CD4-positive, alpha-beta T cell treated with Interleukin-4 for 4 hours (primary cell): Measurements from ENCODE around the gene PUM2.
"Not testable (repeated sequence)": the region's sequence is repeated elsewhere in the genome, so short reads cannot be mapped to it uniquely, and the experiment has no call there.

Experiments used
- DNase-seq: peaks from one replicate; pipeline ENCODE4 v3.0.0-alpha.2; 2020

Gene PUM2

DNA sequence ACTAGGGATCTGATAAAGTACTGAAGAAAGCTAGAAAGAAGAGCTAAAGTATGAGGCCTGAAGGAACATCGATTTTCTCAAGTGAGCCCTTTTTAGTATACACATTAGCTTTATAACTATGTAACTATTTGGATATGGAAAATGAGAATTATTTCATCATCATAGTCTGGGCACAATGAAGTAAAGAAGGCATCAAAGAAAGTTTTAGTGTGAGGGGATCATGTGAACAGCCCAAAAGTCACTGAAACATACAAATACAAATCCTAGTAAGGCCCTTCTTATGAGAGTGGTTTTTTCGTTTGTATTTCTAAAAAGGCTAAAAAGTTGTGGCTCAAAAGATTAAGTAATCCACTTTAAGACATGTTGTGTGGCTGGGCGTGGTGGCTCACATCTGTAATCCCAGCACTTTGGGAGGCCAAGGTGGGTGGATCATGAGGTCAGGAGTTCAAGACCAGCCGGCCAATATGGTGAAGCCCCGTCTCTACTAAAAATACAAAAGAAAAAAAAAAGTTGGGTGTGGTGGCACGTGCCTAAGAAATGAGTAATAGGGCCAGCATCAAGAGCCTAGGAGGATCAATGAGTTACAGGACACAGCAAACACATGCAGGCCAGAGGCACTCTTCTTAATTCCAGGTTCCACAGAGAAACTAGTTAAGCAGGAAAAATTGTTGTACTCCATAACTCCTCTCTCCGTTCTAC lies 61.9 kb downstream of the PUM2 start:
- no peak for DNase-seq

DNA sequence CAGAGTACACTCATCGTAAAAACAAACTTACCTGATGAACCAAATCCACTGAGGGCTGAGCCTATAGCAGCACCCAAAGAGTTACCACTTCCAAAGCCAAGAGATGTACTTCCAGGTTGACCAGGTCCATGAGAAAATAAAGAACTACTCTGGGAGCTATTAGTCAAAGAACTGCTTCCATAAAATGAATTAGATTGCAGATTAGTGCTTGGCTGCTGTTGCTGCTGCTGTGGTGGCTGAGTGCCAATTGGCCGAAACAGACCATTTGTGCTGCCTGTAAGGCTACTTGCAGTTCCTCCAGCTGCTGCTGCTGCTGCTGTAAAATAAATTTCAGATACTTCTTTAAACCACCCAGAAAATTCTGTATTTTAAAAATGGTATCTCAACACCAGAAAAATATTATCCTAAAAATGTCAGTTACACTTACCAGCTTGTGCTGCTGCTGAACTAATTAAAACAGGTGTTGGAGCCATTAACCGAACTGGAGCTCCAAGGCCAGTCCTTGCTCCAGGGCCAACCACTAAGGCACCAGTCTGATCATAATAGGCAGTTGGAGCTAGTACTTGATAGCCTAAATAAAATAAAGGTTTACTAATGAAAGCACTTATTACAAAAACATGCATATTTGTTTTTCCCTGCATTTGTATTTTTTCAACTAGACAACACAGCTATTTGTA lies 67.6 kb downstream of the PUM2 start:
- no peak for DNase-seq

DNA sequence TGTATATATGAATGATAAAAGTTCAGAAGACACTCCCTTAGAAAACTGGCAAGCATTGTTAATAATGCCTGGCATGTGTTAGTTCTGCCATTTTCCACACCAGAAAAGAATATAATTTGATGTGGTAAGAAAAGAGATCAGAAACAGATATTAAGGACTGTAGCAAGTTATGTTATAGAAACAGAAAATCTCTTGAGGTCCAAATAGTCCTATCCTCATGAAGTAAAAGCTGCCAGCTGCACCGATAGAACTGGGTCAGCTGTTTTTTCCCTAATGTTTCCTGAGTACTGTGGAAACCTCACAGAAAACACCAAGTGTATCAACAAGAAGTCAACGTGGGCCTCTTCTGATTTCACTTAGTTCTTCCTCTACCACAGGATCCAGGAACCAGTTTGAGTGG lies 68.8 kb downstream of the PUM2 start:
- DNase-seq = no peak

DNA sequence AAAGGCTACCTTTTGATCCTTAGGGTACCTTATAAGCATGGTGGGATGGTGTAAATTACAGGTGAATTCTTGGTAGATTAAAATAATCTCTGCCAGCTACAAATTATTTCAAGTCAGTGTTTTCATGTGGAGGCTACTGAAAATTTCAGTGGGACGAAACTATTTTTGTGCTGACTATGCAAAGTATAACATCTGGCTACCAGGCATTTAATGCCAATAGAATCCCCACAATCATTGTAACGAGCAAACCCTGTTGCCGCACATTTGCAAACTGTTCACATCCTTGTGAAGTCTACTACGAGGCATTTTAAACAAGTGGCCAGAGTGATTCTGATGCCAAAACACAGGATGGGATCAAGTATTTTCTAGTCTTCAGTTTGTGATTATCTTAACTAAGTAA lies 77.6 kb downstream of the PUM2 start:
- no peak for DNase-seq

DNA sequence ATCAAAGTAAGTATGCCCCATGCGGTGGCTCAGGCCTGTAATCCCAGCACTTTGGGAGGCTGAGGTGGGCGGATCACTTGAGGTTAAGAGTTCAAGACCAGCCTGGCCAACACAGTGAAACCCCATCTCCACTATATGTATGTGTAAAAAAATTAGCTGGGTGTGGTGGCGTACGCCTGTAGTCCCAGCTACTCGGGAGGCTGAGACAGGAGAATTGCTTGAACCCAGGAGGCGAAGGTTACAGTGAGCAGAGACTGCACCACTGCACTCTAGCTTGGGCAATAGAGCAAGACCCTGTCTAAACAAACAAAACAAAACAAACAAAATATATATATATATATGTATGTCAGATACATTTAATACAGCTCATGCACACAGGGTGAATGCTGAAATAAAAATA lies 82.3 kb downstream of the PUM2 start:
- not testable (repeated sequence) for DNase-seq

DNA sequence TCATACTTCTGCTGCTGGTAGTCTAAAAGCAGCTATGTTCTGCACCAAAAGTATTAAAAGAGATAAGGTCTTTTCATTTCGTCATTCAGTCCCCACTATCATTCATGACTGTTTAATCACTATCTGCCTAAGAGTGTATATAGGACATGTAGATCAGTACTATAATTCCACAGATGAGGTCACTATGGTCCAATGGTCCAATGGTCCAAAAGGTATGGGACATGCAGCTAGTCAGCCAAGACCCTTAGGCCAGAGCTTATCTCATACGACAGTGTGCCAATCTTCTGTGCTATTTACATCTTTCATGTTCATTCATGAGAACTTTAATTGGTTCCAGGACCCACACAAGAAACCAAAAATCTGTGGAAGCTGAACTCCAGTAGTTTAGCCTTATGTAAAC lies 83.1 kb downstream of the PUM2 start:
- DNase-seq = no peak

DNA sequence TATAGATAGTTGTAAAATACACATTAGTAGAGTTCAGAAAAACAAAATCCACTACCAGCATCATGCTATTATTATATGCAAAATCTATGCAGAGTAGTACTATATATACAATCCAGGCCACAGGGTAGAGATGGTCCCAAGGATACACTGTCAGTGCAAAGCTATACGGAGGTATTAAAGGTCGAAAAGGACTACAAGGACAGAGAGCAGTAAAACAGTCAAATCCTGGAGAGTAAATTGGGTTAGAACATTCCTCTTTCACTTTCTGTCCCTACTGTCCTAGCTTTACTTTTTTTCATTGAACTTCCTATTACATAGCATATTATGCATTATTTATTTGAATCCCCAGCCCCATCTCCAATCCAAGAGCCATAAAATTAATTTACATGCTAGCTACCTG lies 86.0 kb downstream of the PUM2 start:
- no peak for DNase-seq

DNA sequence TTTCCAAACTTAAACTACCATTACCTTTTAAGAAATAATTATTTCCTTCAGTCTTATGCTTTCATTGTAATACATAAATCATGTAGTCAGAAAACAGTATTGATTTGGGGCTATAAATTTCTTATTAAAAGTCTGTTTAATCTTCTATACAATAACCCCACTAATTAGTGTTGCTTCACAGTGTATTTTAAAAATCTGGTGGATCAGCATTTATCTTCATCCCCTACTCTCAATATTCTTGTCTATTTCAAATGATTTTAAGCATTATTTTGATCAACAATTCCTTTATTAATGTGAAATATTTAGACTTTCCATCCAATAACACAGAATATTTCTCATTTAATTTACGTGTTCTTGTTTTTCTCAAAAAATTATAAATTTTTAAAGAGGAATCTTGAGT lies 93.2 kb downstream of the PUM2 start:
- DNase-seq = no peak

DNA sequence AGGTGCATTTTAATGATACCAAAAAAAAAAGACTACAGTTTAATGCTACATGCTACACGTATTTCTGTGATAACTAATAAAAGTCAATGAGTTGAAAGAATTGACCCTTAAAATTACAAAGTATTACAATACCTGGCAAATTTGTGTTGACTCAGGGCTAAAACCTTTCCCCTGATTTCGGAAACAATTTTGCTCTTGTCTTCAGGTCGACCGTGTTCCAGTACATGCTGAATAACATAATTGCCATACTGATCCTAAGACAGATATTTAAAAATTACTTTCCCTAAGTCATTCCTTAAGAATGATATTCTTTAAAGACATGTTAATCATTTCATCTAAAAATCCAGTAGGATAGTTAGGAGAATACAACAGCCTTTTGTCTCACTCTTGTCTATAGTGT lies 95.9 kb downstream of the PUM2 start:
- DNase-seq = no peak

DNA sequence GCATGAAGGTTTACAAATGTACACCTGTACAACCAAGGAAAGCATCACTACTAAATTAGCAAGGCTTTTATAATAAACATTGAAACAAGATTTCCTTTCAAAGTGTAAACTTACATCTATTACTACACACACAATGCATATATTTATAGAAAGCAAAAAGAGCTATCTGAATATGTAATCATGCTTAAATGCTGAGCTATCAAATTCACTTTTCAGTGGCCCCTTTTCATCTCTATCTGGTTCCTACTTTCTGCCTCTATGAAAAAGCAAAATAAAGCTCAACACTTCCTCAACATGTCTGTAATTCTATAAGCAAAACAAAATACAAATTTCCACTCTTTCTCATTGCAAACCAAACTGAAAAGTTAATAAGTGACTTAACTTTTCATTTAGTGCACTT lies 100.2 kb downstream of the PUM2 start:
- DNase-seq = no peak

DNA sequence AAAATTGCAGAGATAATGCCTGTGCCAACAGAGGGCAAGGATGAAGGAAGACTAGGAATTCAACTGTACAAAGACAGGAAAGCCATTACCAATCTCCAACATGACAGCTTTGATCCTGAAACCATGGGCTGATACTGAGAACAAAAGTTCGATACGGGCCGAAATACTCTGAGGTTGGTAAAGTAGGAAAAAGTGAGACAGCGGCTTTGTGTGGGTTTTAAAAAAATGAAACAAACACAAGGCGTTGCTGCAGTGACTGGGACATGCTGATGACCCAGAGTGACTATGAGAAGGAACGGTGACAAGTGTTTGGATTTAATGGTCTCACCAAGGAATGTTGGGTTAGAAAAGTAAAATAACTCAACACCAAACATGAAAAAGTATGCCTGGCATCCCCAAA lies 101.5 kb downstream of the PUM2 start:
- no peak for DNase-seq

DNA sequence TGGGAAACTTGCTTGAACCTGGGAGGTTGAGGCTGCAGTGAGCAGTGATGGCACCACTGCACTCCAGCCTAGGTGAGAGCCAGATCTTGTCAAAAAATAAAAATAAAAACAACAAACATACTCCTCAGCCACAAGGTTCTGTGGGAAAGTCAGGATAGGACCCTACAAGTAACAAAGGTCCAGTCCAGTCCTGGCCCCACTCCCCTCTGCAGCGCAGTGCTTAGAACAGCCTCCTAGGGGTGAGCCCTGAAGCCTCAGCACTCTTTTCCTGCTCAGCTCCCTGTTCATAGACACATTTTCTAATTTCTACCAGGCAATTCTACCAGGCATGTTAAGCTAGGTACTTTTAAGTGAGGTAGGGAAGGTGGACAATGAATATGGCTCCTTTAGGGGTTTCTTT lies 103.6 kb downstream of the PUM2 start:
- no peak for DNase-seq

DNA sequence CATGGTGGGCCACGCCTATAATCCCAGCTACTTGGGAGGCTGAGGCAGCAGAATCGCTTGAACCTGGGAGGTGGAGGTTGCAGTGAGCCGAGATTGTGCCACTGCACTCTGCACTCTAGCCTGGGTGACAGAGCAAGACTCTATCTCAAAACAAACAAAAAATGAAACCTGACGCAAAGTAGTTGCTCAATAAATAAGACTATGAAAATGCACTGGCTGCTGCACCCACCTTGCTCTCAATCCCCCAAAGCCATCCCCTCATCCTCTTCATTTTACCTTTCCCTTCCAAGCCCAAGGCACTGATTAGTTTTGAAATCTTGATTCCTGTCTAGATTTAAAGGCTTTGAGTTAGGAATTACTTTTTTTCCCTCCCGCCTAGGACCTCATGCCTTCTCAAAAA lies 107.0 kb downstream of the PUM2 start:
- DNase-seq = not testable (repeated sequence)

DNA sequence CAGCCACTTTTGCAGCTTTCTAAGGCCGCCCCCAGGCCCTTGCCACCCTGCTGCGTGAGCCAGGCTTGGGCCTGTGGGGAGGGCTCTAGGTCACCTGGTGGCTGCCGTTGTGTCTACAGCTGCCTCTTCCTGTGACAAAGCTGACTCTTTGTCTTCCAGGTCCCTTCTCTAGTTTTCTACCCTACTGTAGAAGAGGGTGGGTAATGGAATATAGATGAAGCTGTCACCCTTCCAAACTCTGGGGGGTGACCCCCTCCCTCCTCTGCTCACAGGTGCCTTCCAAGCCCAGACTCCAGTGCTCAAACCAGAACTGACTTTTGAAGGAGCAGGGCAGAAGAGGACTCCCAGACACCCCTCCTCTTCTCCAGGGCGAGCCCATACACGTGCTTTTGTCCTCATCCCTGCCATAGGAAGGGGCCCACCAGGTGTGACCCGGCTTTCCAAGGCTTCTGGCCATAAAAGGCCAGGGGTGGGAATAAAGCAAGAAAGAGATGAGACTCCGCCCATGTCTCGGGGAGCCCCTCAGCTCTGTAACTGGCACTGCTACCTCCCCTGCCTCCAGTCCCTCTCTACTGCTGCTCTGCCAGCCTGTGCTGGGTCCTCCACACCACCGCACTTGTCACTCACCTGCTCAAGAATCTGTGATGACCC lies 107.8 kb downstream of the PUM2 start:
- no peak for DNase-seq

DNA sequence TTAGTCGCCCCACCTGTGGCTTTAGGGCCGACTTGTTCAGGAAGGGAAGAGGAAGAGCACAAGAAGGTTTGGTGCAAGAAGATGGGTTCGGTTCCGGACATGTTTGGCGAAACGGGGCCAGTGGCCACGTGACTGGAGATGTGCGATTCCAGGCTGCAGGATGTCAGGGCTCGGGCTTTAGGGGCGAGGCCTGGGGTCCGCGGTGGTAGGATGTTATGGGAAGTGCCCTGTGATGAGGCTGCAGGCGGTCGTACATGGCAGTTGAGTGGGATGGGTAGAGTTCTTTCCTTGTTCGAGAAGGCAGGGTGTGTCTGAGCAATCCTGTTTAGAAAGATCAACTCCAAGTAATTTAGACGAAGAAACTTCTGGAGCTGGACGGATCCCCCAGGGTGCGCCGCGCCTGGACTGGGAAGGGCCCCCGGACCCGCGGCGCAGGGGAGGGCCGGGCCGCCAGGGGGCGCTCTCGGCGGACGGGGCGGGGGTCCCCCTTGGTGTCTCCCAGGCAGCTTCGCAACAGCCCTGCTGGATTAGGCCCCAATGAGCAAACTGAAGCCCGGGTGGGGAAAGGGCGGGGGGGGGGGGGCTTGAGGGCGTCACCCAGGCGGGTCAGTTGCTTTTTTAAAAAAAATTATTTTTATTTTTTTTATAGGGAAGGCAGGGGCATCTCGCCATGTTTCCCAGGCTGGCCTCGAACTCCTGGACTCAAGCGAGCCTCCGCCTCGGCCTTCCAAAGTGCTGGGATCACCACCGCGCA lies 108.5 kb downstream of the PUM2 start:
- no peak for DNase-seq

DNA sequence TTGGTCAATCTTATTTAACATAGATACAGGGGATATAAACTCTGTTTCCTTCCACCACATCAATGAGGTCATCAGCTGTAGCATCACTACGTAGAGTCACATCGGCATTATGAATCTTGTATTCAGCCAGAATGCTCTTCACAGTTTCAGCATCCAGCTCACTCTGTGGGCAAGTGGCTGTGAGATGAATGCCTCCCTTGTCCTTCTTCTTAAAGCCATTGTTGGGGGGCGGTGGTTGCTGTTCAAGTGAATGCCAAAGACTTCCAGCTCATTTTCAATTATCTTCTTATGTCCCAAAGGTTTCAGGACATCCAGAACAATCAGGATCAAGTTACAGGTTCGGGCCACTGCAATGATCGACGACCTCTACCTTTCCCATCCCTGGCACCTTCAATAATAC lies 110.4 kb downstream of the PUM2 start:
- not testable (repeated sequence) for DNase-seq

DNA sequence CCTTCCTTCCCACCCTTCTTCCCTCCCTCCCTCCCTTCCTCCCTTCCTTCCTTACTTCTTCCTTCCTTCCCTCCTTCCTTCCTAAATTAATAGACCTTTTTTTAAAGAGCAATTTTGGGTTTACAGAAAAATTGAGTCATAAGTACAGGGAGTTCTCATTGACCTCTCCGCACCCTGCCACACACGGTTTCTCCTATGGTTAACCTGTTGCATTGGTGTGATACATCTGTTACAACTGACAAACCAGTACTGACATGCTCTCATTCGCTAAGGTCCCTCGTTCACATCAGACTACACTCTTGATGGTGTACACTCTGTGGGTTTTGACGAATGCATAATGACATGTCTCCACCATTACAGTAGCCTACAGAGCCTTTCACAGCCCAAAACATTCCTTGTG lies 114.1 kb downstream of the PUM2 start:
- no peak for DNase-seq

DNA sequence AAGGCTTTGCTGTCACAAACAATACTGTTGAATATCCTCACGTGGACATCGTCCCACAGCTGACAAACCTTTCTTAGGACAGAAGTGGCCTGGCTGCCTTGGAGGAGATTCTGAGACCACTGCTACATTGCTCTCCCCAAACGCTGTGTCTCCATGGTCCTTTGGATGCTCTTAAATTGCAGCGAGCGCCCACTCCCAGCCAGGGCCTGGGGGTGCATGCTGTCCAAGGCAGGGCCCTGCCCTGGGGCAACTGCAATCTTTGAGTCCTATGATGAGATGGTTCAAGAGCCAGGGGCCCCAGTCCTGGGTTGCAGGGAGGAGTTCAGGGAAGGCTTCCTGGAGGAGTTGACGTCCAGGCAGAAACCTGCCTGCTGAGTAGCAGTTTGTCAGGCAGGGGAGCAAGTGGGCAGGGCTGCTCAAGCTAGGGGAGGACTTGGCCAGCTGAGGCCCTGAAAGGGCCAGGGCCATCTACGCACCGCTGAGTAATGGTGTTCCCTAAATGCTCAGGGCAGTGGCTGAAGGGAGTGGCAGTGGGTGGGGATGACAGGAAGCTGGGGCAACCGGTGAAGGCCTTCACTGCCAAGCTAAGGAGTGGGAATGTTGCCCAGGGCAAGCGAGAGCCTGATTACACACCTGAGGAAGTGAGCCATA lies 114.9 kb downstream of the PUM2 start:
- no peak for DNase-seq

DNA sequence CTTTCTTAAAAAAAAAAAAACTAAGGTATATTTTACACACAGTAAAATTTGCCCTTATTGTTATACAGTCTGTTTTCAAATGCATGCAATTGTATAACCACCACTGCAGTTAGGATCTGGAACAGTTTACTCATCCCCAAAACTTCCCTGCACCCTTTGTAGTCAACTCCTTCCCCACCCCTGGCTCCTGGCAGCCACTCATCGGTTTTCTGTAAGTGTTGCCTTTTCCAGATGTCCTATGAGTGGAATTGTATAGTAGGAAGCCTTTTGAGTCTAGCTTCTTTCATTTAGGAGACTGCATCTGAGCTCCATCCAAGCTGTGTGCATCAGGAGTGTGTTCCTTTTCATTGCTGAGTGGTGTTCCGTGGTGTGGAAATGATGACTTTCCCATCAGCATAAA lies 116.0 kb downstream of the PUM2 start:
- not testable (repeated sequence) for DNase-seq

DNA sequence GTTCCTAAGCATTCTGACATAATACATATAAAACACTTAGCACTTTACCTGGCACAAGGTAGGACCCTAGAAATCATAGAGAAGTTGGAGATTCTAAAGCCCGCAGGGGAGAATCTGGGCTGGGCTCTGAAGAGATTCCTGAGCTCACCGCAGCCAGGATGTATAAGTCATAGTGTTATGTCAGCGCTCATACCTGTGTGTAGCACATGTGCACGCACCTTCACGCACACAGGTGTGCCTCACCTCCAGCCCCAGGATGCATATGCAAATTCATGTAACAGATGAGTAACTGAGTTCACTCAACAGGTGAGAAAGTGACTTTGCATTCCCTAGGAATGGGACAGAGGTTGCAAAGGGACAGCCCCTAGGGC lies 117.8 kb downstream of the PUM2 start:
- no peak for DNase-seq

DNA sequence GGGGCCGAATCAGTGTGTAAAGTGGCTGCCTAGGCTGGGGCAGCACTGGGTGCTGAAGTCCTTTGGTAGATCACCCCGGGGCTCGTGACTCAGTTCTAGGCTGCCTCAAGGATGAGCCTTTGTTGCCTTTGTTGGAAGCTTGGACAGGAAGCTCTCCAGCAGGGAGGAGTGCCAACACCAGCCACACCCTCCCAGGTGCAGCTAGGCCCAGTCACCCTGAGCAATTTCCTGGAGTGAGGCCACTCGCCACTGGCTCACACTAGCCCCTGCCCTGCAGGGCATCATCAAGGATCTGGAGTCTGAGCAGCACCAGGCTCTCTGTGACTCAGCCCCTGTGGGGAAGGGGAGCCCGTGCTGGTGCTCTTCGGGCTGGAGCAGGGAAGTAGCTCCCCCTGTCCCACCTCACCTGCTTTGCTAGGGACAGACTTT lies 119.0 kb downstream of the PUM2 start:
- DNase-seq = no peak

DNA sequence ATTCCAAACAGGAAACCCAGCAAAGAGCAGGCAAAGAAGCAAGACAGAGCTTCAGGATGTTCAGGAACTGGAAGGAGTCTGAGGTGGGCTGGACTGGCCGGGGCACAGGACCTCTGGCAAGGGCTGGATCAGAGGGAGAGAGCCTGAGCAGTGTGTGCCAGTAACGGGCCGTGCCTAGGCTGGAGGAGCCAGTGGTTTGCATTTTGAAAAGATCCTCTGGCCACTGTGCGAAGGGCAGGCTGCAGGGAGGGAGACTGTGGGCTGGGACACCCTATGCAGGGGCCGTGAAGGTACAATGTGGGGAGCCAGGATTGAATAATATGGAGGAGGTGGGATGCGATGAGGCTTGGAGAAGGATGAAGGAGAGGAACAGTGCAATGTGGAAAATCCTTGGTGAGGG lies 119.5 kb downstream of the PUM2 start:
- no peak for DNase-seq

DNA sequence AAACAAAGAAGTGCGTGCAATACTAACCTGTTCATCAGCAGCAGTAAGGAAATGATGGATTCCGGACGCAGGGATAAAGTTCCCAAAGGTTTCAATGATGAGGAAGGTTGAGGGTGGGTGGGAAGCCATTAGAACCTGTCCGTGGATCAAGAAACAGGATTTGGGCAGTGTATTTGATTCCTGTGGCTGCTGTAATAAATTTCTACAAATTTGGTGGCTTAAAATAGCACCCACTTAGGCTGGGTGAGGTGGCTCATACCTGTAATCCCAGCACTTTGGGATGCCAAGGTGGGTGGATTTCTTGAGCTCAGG lies 120.6 kb downstream of the PUM2 start:
- DNase-seq = no peak
